PC-3 (cell line): ENCODE data around the gene AMZ1. TPM values are rescaled to one million over a fixed set of nuclear protein-coding genes. Genes with fewer than 3 reads are reported as not detected.
"Not testable (repeated sequence)": the region's sequence is repeated elsewhere in the genome, so short reads cannot be mapped to it uniquely, and the experiment has no call there.

Experiments
- ATAC-seq: fragments of 200-7000 bp; cut with Tn5 transposase; 2 replicates; pipeline ENCODE4 v1.9.1; 2020; ENCODE audit warnings: mild to moderate bottlenecking, moderate library complexity
- BruUV-seq: library from RNA; stranded (reverse); fragments of 400-500 nt; replicated peaks from 2 replicates; lab custom pipeline; 2021; lab: Mats Ljungman, UMichigan
- CTCF ChIA-PET: fragments of 300-600 bp; sonication (Branson Sonifier 250); formaldehyde crosslinking; loops from one replicate; lab custom pipeline; 2022; ENCODE audit warnings: antibody characterized with exemption; lab: Charles Lee
- POLR2A ChIA-PET: fragments of 300-600 bp; sonication (Branson Sonifier 250); formaldehyde crosslinking; loops from one replicate; lab custom pipeline; 2022; ENCODE audit warnings: antibody characterized with exemption; ENCODE audit not compliant: unreplicated experiment; lab: Charles Lee
- DNase-seq: peaks from one replicate; pipeline ENCODE4 v3.0.0-alpha.2; 2015
- H2AFZ ChIP-seq: fragments of 300-600 bp; sonication (generic); 2 replicates; pipeline ENCODE4 v1.6.0; 2016; ENCODE audit warnings: antibody characterized with exemption, low read length
- H3F3A ChIP-seq: fragments of 300-600 bp; sonication (generic); one replicate; pipeline ENCODE4 v1.6.0; 2017; ENCODE audit warnings: antibody characterized with exemption, low read length, control low read depth, mild to moderate bottlenecking; ENCODE audit not compliant: unreplicated experiment
- H3K27ac ChIP-seq: fragments of 300-600 bp; sonication (generic); 2 replicates; pipeline ENCODE4 v1.5.1; 2016; ENCODE audit warnings: mild to moderate bottlenecking, low read length
- H3K27me3 ChIP-seq: fragments of 300-600 bp; sonication (generic); 2 replicates; pipeline ENCODE4 v1.6.1; 2016; ENCODE audit warnings: low read length, mixed read lengths
- H3K36me3 ChIP-seq: fragments of 300-600 bp; sonication (generic); 2 replicates; pipeline ENCODE4 v1.6.1; 2016; ENCODE audit warnings: low read depth, mixed run types, low read length, mixed read lengths
- H3K4me1 ChIP-seq: fragments of 300-600 bp; sonication (generic); 2 replicates; pipeline ENCODE4 v1.5.1; 2016; ENCODE audit warnings: low read length; ENCODE audit not compliant: insufficient read depth
- H3K4me2 ChIP-seq: fragments of 300-600 bp; sonication (generic); 2 replicates; pipeline ENCODE4 v1.6.0; 2016; ENCODE audit warnings: low read length
- H3K4me3 ChIP-seq: fragments of 300-600 bp; sonication (generic); 2 replicates; pipeline ENCODE4 v1.5.1; 2016; ENCODE audit warnings: mild to moderate bottlenecking, low read length, mixed read lengths
- H3K79me2 ChIP-seq: fragments of 300-600 bp; sonication (generic); 2 replicates; pipeline ENCODE4 v1.6.1; 2017; ENCODE audit warnings: low read length, mixed read lengths
- H3K9ac ChIP-seq: fragments of 300-600 bp; sonication (generic); 2 replicates; pipeline ENCODE4 v1.6.0; 2016; ENCODE audit warnings: mild to moderate bottlenecking, low read length
- H3K9me2 ChIP-seq: fragments of 300-600 bp; sonication (generic); replicated peaks from 2 replicates; pipeline ENCODE4 v1.6.1; 2016; ENCODE audit warnings: mixed run types, low read length, mixed read lengths
- H3K9me3 ChIP-seq: fragments of 300-600 bp; sonication (generic); 2 replicates; pipeline ENCODE4 v1.6.1; 2016; ENCODE audit warnings: low read length, mixed read lengths
- H4K20me1 ChIP-seq: fragments of 300-600 bp; sonication (generic); 2 replicates; pipeline ENCODE4 v1.6.1; 2016; ENCODE audit warnings: low read length, mixed read lengths
- EZH2 ChIP-seq: fragments of 300-600 bp; sonication (generic); IDR thresholded peaks from one replicate; pipeline ENCODE4 v1.6.1; 2017; ENCODE audit warnings: antibody characterized with exemption, mild to moderate bottlenecking, low read length; ENCODE audit not compliant: unreplicated experiment
- EZH2phosphoT487 ChIP-seq: fragments of 300-600 bp; sonication (generic); IDR thresholded peaks from 2 replicates; pipeline ENCODE4 v1.6.1; 2018; ENCODE audit warnings: mild to moderate bottlenecking, antibody characterized with exemption, low read length, borderline replicate concordance
- intact Hi-C: fragments of 100-400 bp; cut with micrococcal nuclease; formaldehyde crosslinking; loops from 2 replicates; pipeline ENCODE4 v1.9.0; 2023
- total RNA-seq: library from RNA; depleted of rRNA; stranded (reverse); fragments of >200 nt; gene quantifications from 2 replicates; pipeline ENCODE4 v1.2.3, GENCODE V29; 2014
- TF ChIP-seq, protein P1 (sequence below): fragments of 300-600 bp; sonication (generic); conservative IDR thresholded peaks from 2 replicates; pipeline ENCODE4 v1.5.1; 2017; ENCODE audit warnings: antibody characterized with exemption, low read depth, mild to moderate bottlenecking, low read length

Gene AMZ1
- total RNA-seq, 1 experiment from 2014 or later, result not detected

DNA sequence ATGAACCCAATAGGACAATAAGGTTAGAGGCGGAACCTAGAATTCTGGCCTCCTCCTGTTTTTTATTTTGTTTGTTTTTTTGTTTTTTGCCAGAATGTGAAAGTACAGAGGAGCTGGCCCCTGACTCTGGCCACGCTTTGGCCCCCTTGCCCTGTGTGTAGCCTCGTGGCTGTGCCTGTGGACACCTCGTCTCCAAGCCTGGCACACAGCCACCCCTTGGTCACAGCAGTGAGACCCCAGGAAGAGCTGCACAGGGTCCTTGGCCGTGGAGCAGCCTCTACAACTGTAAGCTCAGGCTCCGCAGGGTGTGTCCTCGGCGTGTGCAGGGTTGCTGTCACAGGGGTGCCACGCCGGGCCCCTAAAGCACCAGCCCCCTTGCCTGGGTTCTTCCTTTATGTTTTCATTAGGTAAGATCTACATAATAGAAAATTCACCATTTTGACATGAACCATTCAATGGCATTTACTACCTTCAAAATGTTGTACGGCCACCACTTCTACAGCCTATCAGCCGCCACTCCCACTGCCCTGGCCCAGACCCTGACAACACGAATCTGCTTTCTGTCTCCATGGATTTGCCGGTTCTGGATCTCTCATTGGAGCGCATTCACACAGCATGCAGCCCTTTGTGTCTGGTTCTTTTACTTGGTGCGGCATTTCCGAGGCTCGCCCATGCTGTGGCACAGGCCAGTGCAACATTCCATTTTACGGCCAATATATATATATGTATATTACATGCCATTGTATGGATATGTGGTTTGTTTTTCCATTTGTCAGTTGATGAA, 51.0 kb downstream of the AMZ1 start:
- intact Hi-C loops, result no loop called here
- peaks cover 4% of the 10 kb centered on the region; the same call in 1 of the 2 replicates for H3K9me3 ChIP-seq
- H3K4me2 ChIP-seq, result no peak overlapping the region
- no peak overlapping the region for H2AFZ ChIP-seq
- H3K36me3 ChIP-seq, result peaks cover 4% of the 10 kb centered on the region; the same call in 1 of the 2 replicates
- H3K9ac ChIP-seq, result no peak overlapping the region
- H3K79me2 ChIP-seq, result 0 out of 2 replicates have a peak, but pooled peaks cover 4% of the 10 kb centered on the region
- no peak for TF ChIP-seq EZH2
- no peak for TF ChIP-seq EZH2phosphoT487
- TF ChIP-seq, protein P1, sequence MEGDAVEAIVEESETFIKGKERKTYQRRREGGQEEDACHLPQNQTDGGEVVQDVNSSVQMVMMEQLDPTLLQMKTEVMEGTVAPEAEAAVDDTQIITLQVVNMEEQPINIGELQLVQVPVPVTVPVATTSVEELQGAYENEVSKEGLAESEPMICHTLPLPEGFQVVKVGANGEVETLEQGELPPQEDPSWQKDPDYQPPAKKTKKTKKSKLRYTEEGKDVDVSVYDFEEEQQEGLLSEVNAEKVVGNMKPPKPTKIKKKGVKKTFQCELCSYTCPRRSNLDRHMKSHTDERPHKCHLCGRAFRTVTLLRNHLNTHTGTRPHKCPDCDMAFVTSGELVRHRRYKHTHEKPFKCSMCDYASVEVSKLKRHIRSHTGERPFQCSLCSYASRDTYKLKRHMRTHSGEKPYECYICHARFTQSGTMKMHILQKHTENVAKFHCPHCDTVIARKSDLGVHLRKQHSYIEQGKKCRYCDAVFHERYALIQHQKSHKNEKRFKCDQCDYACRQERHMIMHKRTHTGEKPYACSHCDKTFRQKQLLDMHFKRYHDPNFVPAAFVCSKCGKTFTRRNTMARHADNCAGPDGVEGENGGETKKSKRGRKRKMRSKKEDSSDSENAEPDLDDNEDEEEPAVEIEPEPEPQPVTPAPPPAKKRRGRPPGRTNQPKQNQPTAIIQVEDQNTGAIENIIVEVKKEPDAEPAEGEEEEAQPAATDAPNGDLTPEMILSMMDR, result no peak
- H3K27me3 ChIP-seq, result no peaks in the 10 kb centered on the region
- no TSS peak for BruUV-seq
- no peak overlapping the region for H3K4me3 ChIP-seq
- no peaks in the 10 kb centered on the region for H3K9me2 ChIP-seq
- ATAC-seq, result no peak
- ChIA-PET CTCF (no interaction called here), POLR2A (no interaction called here)
- H3K4me1 ChIP-seq, result no peaks in the 10 kb centered on the region
- no peak for DNase-seq
- no peak overlapping the region for H3K27ac ChIP-seq
- no peaks in the 10 kb centered on the region for H4K20me1 ChIP-seq
- no peaks in the 10 kb centered on the region for H3F3A ChIP-seq

DNA sequence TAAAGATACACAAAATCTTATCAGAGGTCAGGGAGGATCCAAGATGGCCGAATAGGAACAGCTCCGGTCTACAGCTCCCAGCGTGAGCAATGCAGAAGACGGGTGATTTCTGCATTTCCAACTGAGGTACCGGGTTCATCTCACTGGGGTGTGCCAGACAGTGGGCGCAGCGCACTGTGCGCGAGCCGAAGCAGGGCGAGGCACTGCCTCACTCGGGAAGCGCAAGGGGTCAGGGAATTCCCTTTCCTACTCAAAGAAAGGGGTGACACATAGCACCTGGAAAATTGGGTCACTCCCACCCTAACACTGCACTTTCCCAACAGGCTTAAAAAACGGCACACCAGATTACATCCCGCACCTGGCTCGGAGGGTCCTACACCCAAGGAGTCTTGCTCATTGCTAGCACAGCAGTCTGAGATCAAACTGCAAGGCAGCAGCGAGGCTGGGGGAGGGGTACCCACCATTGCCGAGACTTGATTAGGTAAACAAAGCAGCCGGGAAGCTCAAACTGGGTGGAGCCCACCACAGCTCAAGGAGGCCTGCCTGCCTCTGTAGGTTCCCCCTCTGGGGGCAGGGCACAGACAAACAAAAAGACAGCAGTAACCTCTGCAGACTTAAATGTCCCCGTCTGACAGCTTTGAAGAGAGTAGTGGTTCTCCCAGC, 55.7 kb downstream of the AMZ1 start:
- H3F3A ChIP-seq, H3K9me3 ChIP-seq, H3K27me3 ChIP-seq, H3K4me3 ChIP-seq, H4K20me1 ChIP-seq, DNase-seq, H3K4me2 ChIP-seq, H3K9ac ChIP-seq, H3K9me2 ChIP-seq, H3K79me2 ChIP-seq, H3K4me1 ChIP-seq, H2AFZ ChIP-seq, POLR2A ChIA-PET, H3K36me3 ChIP-seq, BruUV-seq, ATAC-seq, CTCF ChIA-PET, intact Hi-C loops, H3K27ac ChIP-seq: not testable (repeated sequence)

DNA sequence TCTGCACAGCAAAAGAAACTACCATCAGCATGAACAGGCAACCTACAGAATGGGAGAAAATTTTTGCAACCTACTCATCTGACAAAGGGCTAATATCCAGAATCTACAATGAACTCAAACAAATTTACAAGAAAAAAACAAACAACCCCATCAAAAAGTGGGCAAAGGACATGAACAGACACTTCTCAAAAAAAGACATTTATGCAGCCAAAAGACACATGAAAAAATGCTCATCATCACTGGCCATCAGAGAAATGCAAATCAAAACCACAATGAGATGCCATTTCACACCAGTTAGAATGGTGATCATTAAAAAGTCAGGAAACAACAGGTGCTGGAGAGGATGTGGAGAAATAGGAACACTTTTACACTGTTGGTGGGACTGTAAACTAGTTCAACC, 60.7 kb downstream of the AMZ1 start:
- H3K9me3 ChIP-seq, intact Hi-C loops, ATAC-seq, H3K27ac ChIP-seq, H3K27me3 ChIP-seq, H3K9ac ChIP-seq, H3K36me3 ChIP-seq, H3K9me2 ChIP-seq, H3K4me2 ChIP-seq, H4K20me1 ChIP-seq, DNase-seq, H3K4me3 ChIP-seq, H3F3A ChIP-seq, POLR2A ChIA-PET, BruUV-seq, H3K4me1 ChIP-seq, CTCF ChIA-PET, H2AFZ ChIP-seq: not testable (repeated sequence)
- peaks cover 32% of the 10 kb centered on the region for H3K79me2 ChIP-seq
